NCI-H748 treated with DMSO at 0.1 percent for 48 hours (cell line): ENCODE measurements around the gene EEFSEC.

Experiments
- DNase-seq: peaks from one replicate; lab custom pipeline; 2025; lab: John Stamatoyannopoulos, UW

Gene EEFSEC

DNA sequence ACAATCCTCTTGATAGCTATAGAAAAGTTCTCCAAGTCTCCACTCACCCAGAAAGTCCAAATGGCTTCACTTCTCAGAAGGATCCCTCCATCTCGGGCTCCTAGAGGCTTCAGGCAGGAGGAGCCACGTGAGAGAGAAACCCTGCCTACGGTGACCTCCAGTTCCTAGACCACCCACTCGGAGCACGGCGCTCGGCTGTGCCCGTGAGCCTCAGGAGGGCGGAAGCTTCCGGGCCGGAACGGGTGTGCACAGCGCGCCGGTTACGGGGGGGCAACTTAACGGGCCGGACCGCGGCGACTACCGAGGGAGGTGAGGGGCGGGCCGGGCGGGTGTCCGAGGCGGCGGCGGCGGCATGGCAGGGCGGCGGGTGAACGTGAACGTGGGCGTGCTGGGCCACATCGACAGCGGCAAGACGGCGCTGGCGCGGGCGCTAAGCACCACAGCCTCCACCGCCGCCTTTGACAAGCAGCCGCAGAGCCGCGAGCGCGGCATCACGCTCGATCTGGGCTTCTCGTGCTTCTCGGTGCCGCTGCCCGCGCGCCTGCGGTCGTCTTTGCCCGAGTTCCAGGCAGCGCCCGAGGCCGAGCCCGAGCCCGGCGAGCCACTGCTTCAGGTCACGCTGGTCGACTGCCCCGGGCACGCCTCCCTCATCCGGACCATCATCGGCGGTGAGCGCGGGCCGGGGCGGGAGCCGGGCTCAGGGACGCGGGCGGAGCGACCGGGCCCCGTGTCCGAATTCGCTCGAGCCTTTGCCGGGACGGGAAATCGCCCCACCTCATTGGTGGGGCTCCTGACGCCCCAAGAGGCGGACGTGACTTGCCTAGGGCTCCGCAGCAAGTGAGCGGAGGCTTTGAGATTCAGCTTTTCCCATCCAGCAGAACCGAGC, at the start of gene EEFSEC:
EEFSEC (plus strand) TSS at position 326 of the 886 bp plus-strand sequence; CDS start at position 353, 27 bp downstream.
- DNase-seq, result peak; percentile 64

DNA sequence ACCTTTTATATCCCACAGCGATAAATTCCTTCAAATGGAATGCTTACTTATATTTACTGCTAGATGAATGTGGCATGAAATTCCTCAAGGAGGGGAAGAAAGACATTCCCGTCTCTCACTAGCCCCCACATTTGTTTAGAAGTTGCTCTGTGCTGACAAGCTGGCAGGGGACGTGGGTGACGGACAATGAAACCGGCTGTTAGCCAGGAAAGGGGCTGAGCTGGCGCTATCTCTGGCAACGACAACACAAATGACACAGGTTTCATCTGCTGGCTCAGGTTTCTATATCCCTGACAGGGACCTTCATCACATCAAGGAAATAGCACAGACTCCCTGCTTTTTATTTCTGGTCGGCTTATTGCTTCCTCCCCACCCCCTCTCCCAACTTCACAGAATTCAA, 45.4 kb upstream of the EEFSEC start:
- no peak for DNase-seq

DNA sequence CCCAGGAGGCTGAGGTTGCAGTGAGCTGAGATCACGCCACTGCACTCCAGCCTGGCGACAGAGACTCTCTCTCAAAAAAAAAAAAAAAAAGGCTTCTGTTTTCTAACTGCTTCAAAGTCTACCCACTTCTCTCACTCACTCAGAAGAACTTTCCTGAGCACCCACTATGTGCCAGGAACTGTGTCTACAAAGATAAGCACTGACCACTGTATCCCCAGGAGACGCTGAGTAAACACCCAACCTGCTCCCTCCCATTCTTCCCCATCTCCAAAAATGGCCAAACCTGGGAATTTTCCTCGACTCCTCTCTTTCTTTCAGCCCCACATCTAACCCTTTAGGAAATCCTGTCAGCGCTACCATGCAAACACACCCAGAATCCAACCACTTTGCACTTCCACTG, 42.1 kb upstream of the EEFSEC start:
- DNase-seq, result no peak

DNA sequence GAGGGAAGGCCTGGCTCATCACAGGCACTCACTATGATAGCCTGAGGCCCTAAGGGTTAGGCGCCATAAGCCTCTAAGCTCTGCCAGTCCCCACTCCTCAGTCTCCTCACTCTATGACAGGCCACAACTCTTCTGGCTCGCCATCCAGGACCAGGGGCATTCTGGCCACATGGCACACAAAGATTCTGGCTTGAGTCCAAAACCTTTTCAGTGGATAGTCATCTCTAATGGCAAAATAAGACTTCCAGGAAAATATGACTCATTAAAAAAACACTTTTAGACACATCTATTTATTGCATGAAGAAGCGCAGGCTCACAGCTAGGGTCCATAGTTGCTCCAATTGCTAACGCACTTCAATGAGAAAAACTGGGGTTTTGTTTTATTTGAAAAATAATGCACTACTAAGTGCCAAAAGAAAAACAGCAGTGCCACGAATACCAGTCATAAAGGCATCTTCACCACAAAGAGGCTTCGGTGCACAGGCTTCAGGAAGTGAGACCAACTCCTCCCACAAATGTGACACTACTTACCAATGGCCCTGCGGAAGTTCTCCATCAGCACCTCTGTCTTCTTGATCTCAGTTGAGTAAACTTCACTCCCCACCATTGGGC, 40.8 kb upstream of the EEFSEC start:
- no peak for DNase-seq

- DNase-seq, result no peak
These were observed 39.2 kb upstream of the EEFSEC start for GRCh38 chr3:128113817-128114794.

GRCh38 chr3:128122013-128122412, 31.3 kb upstream of the EEFSEC start:
- DNase-seq, result no peak

DNA sequence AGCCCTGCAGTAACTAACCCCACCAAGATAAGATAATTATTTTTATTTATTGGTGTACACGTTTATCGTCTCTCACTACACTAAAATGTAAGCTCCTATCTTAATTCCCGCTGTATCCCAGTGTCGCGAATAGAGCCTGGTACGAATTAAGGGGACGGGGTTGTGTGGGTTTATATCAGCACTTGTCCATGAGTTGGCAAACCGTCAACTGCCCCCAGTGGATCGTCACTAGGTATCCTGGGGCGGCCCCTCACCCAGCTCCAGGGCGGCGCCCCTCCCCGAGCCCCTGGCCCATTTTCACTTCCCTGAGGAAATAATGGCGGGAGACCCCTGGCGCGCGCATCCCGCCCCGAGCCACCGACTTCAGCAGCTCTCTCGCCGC, 30.1 kb upstream of the EEFSEC start:
- DNase-seq, result no peak

DNA sequence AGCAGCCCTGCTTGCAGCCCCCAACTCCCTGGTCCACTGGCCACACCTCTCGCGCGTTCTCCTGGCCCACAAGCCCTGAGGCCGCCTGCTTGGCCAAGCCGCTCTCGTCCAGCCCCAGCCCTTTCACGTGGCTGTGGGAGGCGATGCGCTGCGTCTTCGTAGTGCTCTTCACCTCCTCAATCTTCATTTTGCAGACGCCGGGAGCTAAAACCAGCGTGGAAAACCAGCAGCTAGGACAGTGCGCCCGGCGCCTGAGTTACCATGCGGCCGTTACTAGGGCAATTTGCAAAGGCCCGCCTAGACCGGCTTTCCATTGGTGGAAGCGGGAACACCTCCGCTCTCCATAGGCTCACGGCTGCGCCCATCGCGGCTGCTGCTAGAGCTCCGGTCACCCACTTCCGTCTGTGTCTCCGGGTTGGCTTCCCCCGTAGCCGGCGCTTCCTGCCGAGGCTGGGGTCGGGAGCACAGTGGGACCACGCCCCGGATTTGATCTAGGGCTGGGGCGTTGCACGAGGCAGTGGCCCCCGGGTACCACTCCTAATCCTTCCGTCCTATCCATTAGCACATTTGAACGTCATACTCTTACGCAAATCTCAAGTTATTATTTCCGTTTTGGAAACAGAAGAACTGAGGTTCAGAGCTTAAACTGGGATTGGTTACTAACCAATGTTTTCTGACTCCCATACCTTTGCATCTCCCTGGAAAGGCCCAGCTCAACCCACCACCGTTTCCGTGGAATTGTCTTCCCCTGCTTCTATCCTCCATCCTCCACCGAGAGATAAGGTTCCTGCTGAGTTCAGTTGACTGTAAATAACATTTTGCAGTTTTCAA, 29.5 kb upstream of the EEFSEC start, which contains the start of gene RUVBL1:
RUVBL1 (minus strand) TSS at position 275 of the 831 bp plus-strand sequence; CDS start at position 187, 88 bp downstream.
- DNase-seq, result peak; percentile 87

- no peak for DNase-seq
These were observed 26.0 kb upstream of the EEFSEC start for GRCh38 chr3:128127236-128127635.

- DNase-seq, result no peak
These were observed 25.0 kb upstream of the EEFSEC start for GRCh38 chr3:128128251-128128650.

GRCh38 chr3:128131897-128132646, 21.2 kb upstream of the EEFSEC start:
- DNase-seq, result no peak

GRCh38 chr3:128133273-128133883, 19.9 kb upstream of the EEFSEC start:
- peak; percentile 19 for DNase-seq

DNA sequence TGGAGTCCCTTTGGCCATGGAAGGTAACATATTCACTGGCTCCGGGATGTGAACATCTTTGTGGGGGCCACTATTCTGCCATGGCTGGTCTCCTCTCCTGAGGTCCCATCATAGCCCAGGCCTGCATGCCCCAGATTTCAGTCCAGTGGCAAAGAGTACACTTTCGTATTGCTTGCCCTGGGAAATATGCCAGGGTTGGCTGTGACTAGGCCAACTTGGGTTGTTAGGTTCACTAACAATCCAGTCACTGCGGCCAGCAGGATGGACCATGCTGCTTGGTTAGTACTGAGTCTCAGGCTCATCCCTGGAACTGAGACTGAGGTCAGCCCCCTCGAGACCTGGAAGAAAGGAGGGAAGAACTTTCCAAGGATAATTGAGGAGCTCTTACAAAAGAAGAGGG, 9.8 kb upstream of the EEFSEC start:
- no peak for DNase-seq

GRCh38 chr3:128144512-128145187, 8.6 kb upstream of the EEFSEC start:
- DNase-seq, result no peak

- no peak for DNase-seq
These were observed 8.0 kb upstream of the EEFSEC start for GRCh38 chr3:128145279-128145678.

- no peak for DNase-seq
These were observed 7.1 kb upstream of the EEFSEC start for GRCh38 chr3:128146201-128146600.

- no peak for DNase-seq
These were observed 3.6 kb upstream of the EEFSEC start for GRCh38 chr3:128149650-128150049.

DNA sequence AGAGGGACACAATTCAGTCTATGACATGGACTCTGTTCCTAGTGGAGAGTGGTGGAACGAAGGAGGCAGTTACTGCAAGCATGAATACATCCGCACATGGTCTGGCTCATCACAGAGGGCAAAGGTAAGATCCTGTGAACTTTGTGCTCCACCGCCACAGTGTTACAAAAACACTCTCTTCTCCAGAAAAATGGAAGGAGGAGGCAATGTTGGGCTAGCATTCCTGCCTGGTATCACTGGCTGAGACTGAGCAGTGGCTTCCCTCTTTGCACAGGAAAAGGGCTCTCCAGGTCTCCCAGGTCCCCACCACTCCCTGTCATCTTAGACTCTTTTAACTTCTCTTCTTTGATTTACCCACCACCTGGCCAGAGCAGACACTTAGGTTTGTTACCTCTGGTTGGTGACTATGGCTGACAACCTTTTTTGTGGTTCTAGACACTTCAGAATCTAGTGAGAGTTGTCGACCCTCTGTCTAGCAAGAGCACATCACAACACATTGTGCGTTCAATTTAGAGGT, 1.5 kb upstream of the EEFSEC start:
- DNase-seq, result no peak
